Adrenal gland (tissue), 12 donors: ENCODE data around the gene VWF. TPM values are rescaled to one million over a fixed set of nuclear protein-coding genes. Genes with fewer than 3 reads are reported as not detected.

Experiments
- DNase-seq, 7 donors: peaks; one replicate each; pipeline ENCODE4 v3.0.0-alpha.2; 2019 to 2020
- H3K27ac ChIP-seq, 5 donors: fragments of 200-600 bp; sonication (generic) in 4 of 5; 1 replicate in 3 of 5; 2 replicates in 2 of 5; pipeline versions ENCODE4 v1.5.1 to v1.8.0; 2016 to 2020; ENCODE audit warnings: mild to moderate bottlenecking in 1 of 5
- H3K27me3 ChIP-seq: fragments of 200-600 bp; 2 replicates; pipeline ENCODE4 v1.8.0; 2021
- H3K36me3 ChIP-seq, 2 donors: fragments of 200-600 bp; replicated peaks in 1 of 2; 1 replicate in 1 of 2; 2 replicates in 1 of 2; pipeline versions ENCODE4 v1.5.1 to v1.8.0; 2018 to 2022
- H3K4me1 ChIP-seq, 2 donors: fragments of 200-600 bp; replicated peaks in 1 of 2; 1 replicate in 1 of 2; 2 replicates in 1 of 2; pipeline versions ENCODE4 v1.5.1 to v1.8.0; 2018 to 2021
- H3K4me3 ChIP-seq, 4 donors: fragments of 200-600 bp; sonication (generic) in 3 of 4; one replicate each; pipeline ENCODE4 v1.5.1; 2016 to 2018
- H3K9me3 ChIP-seq, 3 donors: fragments of 200-600 bp; sonication (generic) in 1 of 3; replicated peaks in 1 of 3; 1 replicate in 2 of 3; 2 replicates in 1 of 3; pipeline versions ENCODE4 v1.5.1 to v1.8.0; 2016 to 2021
- CTCF ChIP-seq, 6 experiments: fragments of 450-650 bp in 4 of 6; fragments of 200-600 bp in 2 of 6; sonication (generic) in 1 of 6; IDR thresholded peaks; 1 replicate in 5 of 6; 2 replicates in 1 of 6; pipeline versions ENCODE4 v1.5.1 to v1.8.0; 2016 to 2021; ENCODE audit warnings: antibody characterized with exemption in 6 of 6, mild to moderate bottlenecking in 2 of 6, moderate library complexity in 1 of 6
- POLR2A ChIP-seq, 2 donors: fragments of 450-650 bp; IDR thresholded peaks; one replicate each; pipeline ENCODE4 v1.6.1; 2017; ENCODE audit warnings: antibody characterized with exemption in 2 of 2, mild to moderate bottlenecking in 2 of 2, moderate library complexity in 1 of 2
- WGBS, 4 donors: extraction: QIAGEN DNeasy Blood & Tissue Kit in 2 of 4; methylation state at CpG; one replicate each; pipeline versions ENCODE4 v1.1.5 to v1.1.7; 2013 to 2017; 5-methylcytosine and 5-hydroxymethylcytosine counted together
- intact Hi-C, 2 donors: fragments of 100-400 bp; cut with DNase I; formaldehyde crosslinking; loops; one replicate each; pipeline versions ENCODE4 v1.14.1 to v1.15.0; 2022 to 2023
- polyA plus RNA-seq, 3 donors: library from polyadenylated mRNA; stranded (reverse); fragments of 200-250 nt in 2 of 3; fragments of 350-450 nt in 1 of 3; fragmentation: Illumina TruSeq in 1 of 3; extraction: RNeasy Lipid Tissue Mini Kit (QIAGEN cat#74804) in 1 of 3; gene quantifications; one replicate each; pipeline ENCODE4 v1.2.3, GENCODE V29; 2013 to 2014
- total RNA-seq, 9 donors: library from RNA; depleted of rRNA in 4 of 9; stranded (reverse); fragments of >200 nt in 4 of 9; fragments of 120-200 nt in 1 of 9; fragmentation: NEBNext Ultra II Directional in 1 of 9; extraction: Animal tissue kit (Norgen Biotek cat#: 25700) in 1 of 9; gene quantifications; one replicate each; pipeline versions ENCODE4 v1.1.0 to v1.2.4, GENCODE V29; 2013 to 2023
- donor health status: healthy with polysubstance abuse.
- donor health status: Bipolar disorder and iron deficiency.
- donor health status: DM: yes; HTN: yes; CAD: no.
- donor health status: DM: no; HTN: no; CAD: no.
- donor health status: DM: no; HTN: no; CAD: no.
- donor health status: DM: yes; HTN: yes; CAD: no.

Gene VWF
- total and polyA plus RNA-seq, 12 donors, result 2.0 to 60.1 (median 36.2) TPM

- intact Hi-C loops, result no loop called here
- WGBS, 4 donors, result 4 to 9% (median 8%) methylated on average over 12 to 66 of the region's 66 CpGs
- Histone ChIP-seq H3K4me1 (peaks cover 0 to 8% of the 10 kb centered on the region in 2 donors), H3K36me3 (no peaks in the 10 kb centered on the region), H3K9me3 (no peaks in the 10 kb centered on the region), H3K27me3 (peaks cover 37% of the 10 kb centered on the region), H3K4me3 (peak within 1 kb of the TSS in 1 of 4 donors; percentile 42), H3K27ac (no peak within 1 kb of the TSS)
- no peak for TF ChIP-seq CTCF (IDR thresholded peaks at IDR 0.05)
- peak in 1 of 7 donors; percentile 3 for DNase-seq
Measured at GRCh38 chr12:5945071-5946008, 179.1 kb downstream of the VWF start, which contains the start of gene ANO2. Gene ANO2 (minus strand): TSS chr12:5945259. CDS start chr12:5945217, 42 bp downstream.

- TF ChIP-seq CTCF (IDR thresholded peaks at IDR 0.05), result no peak
- TF ChIP-seq POLR2A (IDR thresholded peaks at IDR 0.05), result no peak
- H3K36me3 ChIP-seq, result no peaks in the 10 kb centered on the region
- no peaks in the 10 kb centered on the region for H3K9me3 ChIP-seq
- 17 to 24% (median 19%) methylated on average over 12 of the region's 12 CpGs for WGBS, 4 donors
- peak overlapping the region in 1 of 4 donors; percentile 42 for H3K4me3 ChIP-seq
- peaks cover 36% of the 10 kb centered on the region for H3K27me3 ChIP-seq
- peaks cover 0 to 8% of the 10 kb centered on the region in 2 donors for H3K4me1 ChIP-seq
- DNase-seq, result no peak
- intact Hi-C loops, result no loop called here
- H3K27ac ChIP-seq, result no peak overlapping the region
Measured at GRCh38 chr12:5944688-5945070, 179.8 kb downstream of the VWF start.

GRCh38 chr12:5944053-5944452 is 180.4 kb downstream of the VWF start:
- peaks cover 0 to 8% of the 10 kb centered on the region in 2 donors for H3K4me1 ChIP-seq
- H3K27me3 ChIP-seq, result peaks cover 31% of the 10 kb centered on the region
- no peak for DNase-seq
- H3K4me3 ChIP-seq, result no peak overlapping the region
- no peak for TF ChIP-seq POLR2A (IDR thresholded peaks at IDR 0.05)
- 77 to 82% (median 80%) methylated on average over 7 to 8 of the region's 8 CpGs for WGBS, 4 donors
- intact Hi-C loops, result no loop called here
- no peaks in the 10 kb centered on the region for H3K36me3 ChIP-seq
- no peaks in the 10 kb centered on the region for H3K9me3 ChIP-seq
- H3K27ac ChIP-seq, result no peak overlapping the region

GRCh38 chr12:5941907-5942306 is 182.6 kb downstream of the VWF start:
- Histone ChIP-seq H3K9me3 (no peaks in the 10 kb centered on the region), H3K36me3 (no peaks in the 10 kb centered on the region), H3K4me1 (peaks cover 0 to 8% of the 10 kb centered on the region in 2 donors), H3K27me3 (peaks cover 30% of the 10 kb centered on the region), H3K27ac (no peak overlapping the region), H3K4me3 (no peak overlapping the region)
- 68 to 82% (median 78%) methylated on average over 3 of the region's 3 CpGs for WGBS, 4 donors
- intact Hi-C loops, result no loop called here
- TF ChIP-seq CTCF (IDR thresholded peaks at IDR 0.05) (no peak), POLR2A (IDR thresholded peaks at IDR 0.05) (no peak)
- no peak for DNase-seq
